ENCODE measurements around the gene TOGARAM2. TPM values are rescaled to one million over a fixed set of nuclear protein-coding genes. Genes with fewer than 3 reads are reported as not detected.

The TOGARAM2 gene
- total and polyA plus RNA-seq, 2 experiments from 2014 or later = 1.8 TPM

GRCh38 chr2:28974252-28974651, 6.8 kb upstream of the TOGARAM2 start (continued):
- no peak for TF ChIP-seq ZNF462 (CRISPR knock-in tag; IDR thresholded peaks at IDR 0.05)
- TF ChIP-seq ETS1 (IDR thresholded peaks at IDR 0.05) = no peak
- no peak for TF ChIP-seq ZNF114 (CRISPR knock-in tag; IDR thresholded peaks at IDR 0.05)
- no peak for TF ChIP-seq EZH2phosphoT487 (IDR thresholded peaks at IDR 0.05; ENCODE audit: unreplicated experiment)
- TF ChIP-seq ZNF331 (CRISPR knock-in tag; IDR thresholded peaks at IDR 0.05; ENCODE audit: low read depth) = no peak
- no peak for TF ChIP-seq CTCF (conservative IDR thresholded peaks at IDR 0.05; ENCODE audit: low read depth in 2 of 2)
- no peak for TF ChIP-seq JUNB (IDR thresholded peaks at IDR 0.05; ENCODE audit: unreplicated experiment)
- TF ChIP-seq STAT1 (IDR thresholded peaks at IDR 0.05; ENCODE audit: unreplicated experiment) = no peak
- no peak for TF ChIP-seq EZH2 (IDR thresholded peaks at IDR 0.05; ENCODE audit: low read depth, unreplicated experiment)
- no peak for TF ChIP-seq CREB1 (CRISPR knock-in tag; IDR thresholded peaks at IDR 0.05; ENCODE audit: low read depth)
- no peak for TF ChIP-seq POLR2AphosphoS5 (IDR thresholded peaks at IDR 0.05; ENCODE audit: low read depth)

Measured in GM23338 (cell line).